ACC112 (cell line): ENCODE data around the gene ZNF213.
A peak's percentile ranks its signal among the peaks of the same experiment; 100 is the strongest.

Experiments used
- H2AFZ ChIP-seq: fragments of 200-600 bp; sonication (generic); one replicate; pipeline ENCODE4 v1.6.0; 2017; ENCODE audit warnings: antibody characterized with exemption, low read length; ENCODE audit not compliant: unreplicated experiment
- H3K27ac ChIP-seq: fragments of 200-600 bp; sonication (generic); 2 replicates; pipeline ENCODE4 v1.5.1; 2014; ENCODE audit warnings: low read depth, mild to moderate bottlenecking, antibody characterized with exemption, low read length, moderate library complexity
- H3K27me3 ChIP-seq: fragments of 200-600 bp; sonication (generic); 2 replicates; pipeline ENCODE4 v1.6.1; 2014; ENCODE audit warnings: mild to moderate bottlenecking, antibody characterized with exemption, low read length, moderate library complexity, mixed read lengths; ENCODE audit not compliant: insufficient read depth
- H3K36me3 ChIP-seq: fragments of 200-600 bp; sonication (generic); 2 replicates; pipeline ENCODE4 v1.6.1; 2016; ENCODE audit warnings: mild to moderate bottlenecking, antibody characterized with exemption, low read length, moderate library complexity, mixed read lengths; ENCODE audit not compliant: insufficient read depth
- H3K4me1 ChIP-seq: fragments of 200-600 bp; sonication (generic); one replicate; pipeline ENCODE4 v1.6.1; 2016; ENCODE audit warnings: low read length, mixed read lengths; ENCODE audit not compliant: insufficient read depth, unreplicated experiment, control insufficient read depth
- H3K4me3 ChIP-seq: fragments of 200-600 bp; sonication (generic); 2 replicates; pipeline ENCODE4 v1.5.1; 2014; ENCODE audit warnings: mild to moderate bottlenecking, low read depth, low read length
- H3K79me2 ChIP-seq: fragments of 200-600 bp; sonication (generic); one replicate; pipeline ENCODE4 v1.6.0; 2016; ENCODE audit warnings: low read length; ENCODE audit not compliant: control insufficient read depth, unreplicated experiment, insufficient read depth

The ZNF213 gene

DNA sequence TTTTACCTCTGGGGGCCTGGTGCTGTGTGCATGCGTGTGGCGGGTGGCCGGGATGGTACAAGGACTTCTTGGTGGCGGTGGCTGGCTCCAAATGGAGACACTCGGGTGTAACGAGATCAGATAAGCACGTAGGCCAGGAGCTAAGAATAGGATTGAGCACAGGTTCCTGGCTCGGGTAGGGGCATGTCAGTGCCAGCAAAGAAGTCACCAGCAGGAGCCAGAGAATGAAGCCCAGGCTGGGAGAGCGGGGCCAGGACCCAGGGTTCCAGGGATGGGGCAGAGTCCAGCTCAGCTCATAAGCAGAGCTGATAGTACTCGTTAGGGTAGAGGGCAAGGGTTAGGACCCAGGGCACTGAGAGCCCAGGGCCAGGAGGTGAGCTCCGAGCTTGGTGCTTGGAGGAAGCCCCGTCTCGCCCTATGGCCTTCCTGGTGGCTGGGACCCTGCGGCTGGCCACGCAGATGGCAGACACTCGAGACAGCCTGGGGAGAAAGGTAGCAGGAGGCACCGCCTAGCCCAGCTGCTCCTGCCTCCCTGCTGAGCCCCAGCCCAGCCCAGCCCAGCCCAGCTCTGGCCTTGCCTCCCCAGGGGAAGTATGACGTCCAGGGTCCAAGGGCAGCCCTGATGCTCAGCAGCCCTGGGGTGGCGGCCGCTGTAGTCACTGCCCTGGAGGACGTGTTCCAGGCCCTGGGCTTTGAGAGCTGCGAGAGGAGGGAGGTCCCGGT, 8.9 kb downstream of the ZNF213 start:
- Histone ChIP-seq H2AFZ (no peak overlapping the region), H3K36me3 (no peaks in the 10 kb centered on the region), H3K4me3 (no peak overlapping the region), H3K27me3 (no peaks in the 10 kb centered on the region), H3K27ac (no peak overlapping the region), H3K79me2 (no peaks in the 10 kb centered on the region), H3K4me1 (no peaks in the 10 kb centered on the region)

DNA sequence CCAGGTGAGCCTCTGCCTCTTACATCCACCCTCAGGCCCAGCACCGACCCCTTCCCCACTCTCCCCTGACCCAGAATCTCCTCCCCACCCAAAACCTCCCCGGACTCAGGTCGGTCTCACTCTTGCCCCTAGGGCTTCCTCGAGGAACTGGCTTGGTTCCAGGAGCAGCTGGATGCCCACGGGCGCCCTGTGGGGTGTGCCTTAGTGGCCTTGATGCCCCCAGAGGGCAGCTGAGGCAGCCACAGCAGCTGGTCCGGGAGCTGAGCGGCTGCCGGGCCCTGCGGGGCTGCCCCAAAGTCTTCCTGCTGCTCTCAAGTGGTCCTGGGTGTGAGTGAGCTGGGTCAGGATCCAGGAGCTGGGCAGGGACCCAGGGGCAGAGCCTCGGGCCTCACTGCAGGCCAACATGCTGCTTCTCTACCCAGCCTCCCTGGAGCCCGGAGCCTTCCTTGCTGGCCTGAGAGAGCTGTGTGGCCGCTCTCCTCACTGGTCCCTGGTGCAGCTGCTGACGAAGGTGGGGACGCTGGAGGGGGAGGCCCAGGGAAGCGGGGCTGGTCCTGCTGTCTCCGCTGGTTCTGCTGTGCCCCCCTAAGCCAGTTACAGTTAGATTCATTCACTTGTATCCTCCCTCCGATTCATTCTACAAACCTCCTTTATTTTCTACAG, 9.6 kb downstream of the ZNF213 start:
- Histone ChIP-seq H3K27me3 (no peaks in the 10 kb centered on the region), H3K4me1 (peaks cover 3% of the 10 kb centered on the region), H3K36me3 (no peaks in the 10 kb centered on the region), H2AFZ (no peak overlapping the region), H3K27ac (no peak overlapping the region), H3K4me3 (no peak overlapping the region), H3K79me2 (no peaks in the 10 kb centered on the region)

DNA sequence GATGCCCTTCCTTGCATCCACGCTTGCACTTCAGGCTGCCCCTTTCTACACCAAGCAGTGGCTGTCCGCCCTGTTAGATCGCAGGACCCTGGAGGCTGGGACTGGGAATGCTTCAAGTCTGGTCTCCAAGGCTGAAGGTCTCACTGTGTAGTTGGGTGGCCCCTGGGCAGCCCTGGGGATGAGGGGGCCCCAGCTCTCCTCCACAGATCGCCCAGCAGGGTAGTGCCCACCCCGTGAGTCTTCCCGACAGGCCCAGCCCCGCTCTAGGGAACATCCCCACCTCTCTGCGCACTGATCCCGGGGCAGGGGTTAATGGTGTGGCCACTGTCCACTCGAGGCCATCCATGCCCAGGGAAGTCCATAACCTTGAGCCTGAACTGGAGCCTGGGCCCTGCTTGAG, 10.3 kb downstream of the ZNF213 start:
- Histone ChIP-seq H3K27me3 (no peaks in the 10 kb centered on the region), H3K36me3 (no peaks in the 10 kb centered on the region), H3K79me2 (no peaks in the 10 kb centered on the region), H3K27ac (no peak overlapping the region), H3K4me3 (no peak overlapping the region), H3K4me1 (peaks cover 4% of the 10 kb centered on the region), H2AFZ (no peak overlapping the region)

- H3K27me3 ChIP-seq = no peaks in the 10 kb centered on the region
- no peak overlapping the region for H3K27ac ChIP-seq
- no peaks in the 10 kb centered on the region for H3K79me2 ChIP-seq
- peaks cover 4% of the 10 kb centered on the region for H3K4me1 ChIP-seq
- no peak overlapping the region for H3K4me3 ChIP-seq
- no peaks in the 10 kb centered on the region for H3K36me3 ChIP-seq
- H2AFZ ChIP-seq = no peak overlapping the region
Measured at GRCh38 chr16:3145660-3146059, 10.8 kb downstream of the ZNF213 start.

DNA sequence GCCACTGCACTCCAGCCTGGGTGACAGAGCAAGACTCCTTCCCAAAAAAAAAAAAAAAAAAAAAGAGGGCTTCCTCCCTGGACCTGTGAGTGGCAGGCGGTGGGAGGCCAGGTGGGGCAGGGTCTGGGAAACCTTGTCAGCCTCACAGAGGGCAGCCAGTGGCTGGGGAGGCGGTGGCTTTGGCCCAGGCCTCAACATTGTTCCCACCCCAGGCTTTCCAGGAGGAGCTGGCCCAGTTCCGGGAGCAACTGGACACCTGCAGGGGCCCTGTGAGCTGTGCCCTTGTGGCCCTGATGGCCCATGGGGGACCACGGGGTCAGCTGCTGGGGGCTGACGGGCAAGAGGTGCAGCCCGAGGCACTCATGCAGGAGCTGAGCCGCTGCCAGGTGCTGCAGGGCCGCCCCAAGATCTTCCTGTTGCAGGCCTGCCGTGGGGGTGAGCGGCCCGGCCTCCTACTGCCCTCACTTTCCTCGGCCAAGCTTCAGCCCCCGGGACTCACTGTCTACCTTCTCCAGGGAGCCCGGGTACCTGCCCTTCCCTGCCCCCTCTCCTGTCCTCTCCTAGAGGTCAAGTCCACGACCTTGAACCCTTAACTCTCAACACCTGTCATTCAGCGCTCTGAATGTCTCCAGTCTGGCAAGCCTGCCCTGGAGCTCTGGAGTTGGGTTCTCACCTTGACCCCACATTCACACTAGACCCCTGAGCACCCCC, 12.4 kb downstream of the ZNF213 start:
- H3K4me3 ChIP-seq = no peak overlapping the region

GRCh38 chr16:3147757-3148104, 12.9 kb downstream of the ZNF213 start:
- Histone ChIP-seq H3K27ac (no peak overlapping the region), H3K4me1 (peaks cover 4% of the 10 kb centered on the region), H3K36me3 (no peaks in the 10 kb centered on the region), H3K4me3 (no peak overlapping the region), H3K27me3 (no peaks in the 10 kb centered on the region), H3K79me2 (no peaks in the 10 kb centered on the region), H2AFZ (no peak overlapping the region)

More for the DNA sequence above, 12.4 kb downstream of the ZNF213 start:
- Histone ChIP-seq H2AFZ (no peak overlapping the region), H3K79me2 (no peaks in the 10 kb centered on the region), H3K27ac (no peak overlapping the region), H3K36me3 (no peaks in the 10 kb centered on the region), H3K4me1 (peaks cover 4% of the 10 kb centered on the region), H3K27me3 (no peaks in the 10 kb centered on the region)

GRCh38 chr16:3148256-3149192, 13.7 kb downstream of the ZNF213 start:
- no peaks in the 10 kb centered on the region for H3K36me3 ChIP-seq
- no peaks in the 10 kb centered on the region for H3K79me2 ChIP-seq
- no peak overlapping the region for H3K27ac ChIP-seq
- H3K27me3 ChIP-seq = no peaks in the 10 kb centered on the region
- H2AFZ ChIP-seq = no peak overlapping the region
- peaks cover 4% of the 10 kb centered on the region for H3K4me1 ChIP-seq
- H3K4me3 ChIP-seq = no peak overlapping the region

- H3K36me3 ChIP-seq = no peaks in the 10 kb centered on the region
- H3K27me3 ChIP-seq = no peaks in the 10 kb centered on the region
- H3K4me1 ChIP-seq = peaks cover 4% of the 10 kb centered on the region
- H3K79me2 ChIP-seq = no peaks in the 10 kb centered on the region
- peak overlapping the region; percentile 89; the same call in 1 of the 2 replicates for H3K4me3 ChIP-seq
- no peak overlapping the region for H2AFZ ChIP-seq
- H3K27ac ChIP-seq = no peak overlapping the region
Measured at GRCh38 chr16:3149193-3149530, 14.3 kb downstream of the ZNF213 start.

DNA sequence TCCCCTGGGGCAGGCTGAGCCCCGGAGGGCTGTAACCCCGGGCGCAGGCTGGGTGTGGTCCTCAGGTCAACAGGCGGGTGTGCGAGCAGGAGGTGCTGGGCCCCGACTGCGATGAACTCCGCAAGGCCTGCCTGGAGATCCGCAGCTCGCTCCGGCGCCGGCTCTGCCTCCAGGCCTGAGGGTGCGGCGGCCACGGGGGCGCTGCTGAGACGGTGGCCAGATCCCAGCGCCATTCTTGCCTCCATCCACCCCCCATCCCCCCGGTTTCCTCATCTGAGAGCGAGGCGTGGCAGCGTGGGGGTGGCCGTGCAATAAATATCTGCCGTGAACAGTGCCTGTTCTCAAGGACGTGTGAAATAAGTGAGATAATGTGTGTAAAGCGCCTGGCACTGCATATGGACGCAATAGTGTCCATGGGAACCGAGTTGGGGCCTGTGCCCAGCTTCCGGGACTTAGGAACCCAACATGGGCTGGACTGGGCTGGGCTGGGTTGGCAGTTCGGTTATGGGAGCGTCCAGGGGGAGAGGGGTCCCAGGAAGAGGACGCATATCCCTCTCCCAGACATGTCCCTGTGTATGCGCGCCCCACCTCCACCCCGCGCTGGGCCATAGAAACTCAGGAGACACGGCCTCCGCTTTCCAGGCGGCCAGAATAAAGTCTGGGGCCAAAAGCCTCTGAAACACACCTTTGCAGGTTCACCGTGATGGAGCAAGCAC, 15.0 kb downstream of the ZNF213 start:
- Histone ChIP-seq H3K4me3 (peak overlapping the region; percentile 89), H3K36me3 (no peaks in the 10 kb centered on the region), H3K4me1 (peaks cover 4% of the 10 kb centered on the region), H3K27ac (0 out of 2 replicates have a peak overlapping the region, but pooled peaks have one; percentile 13), H3K79me2 (no peaks in the 10 kb centered on the region), H3K27me3 (no peaks in the 10 kb centered on the region), H2AFZ (peak overlapping the region; percentile 62)
